ENCODE results near the gene DIAPH2. TPM values are rescaled to one million over a fixed set of nuclear protein-coding genes. Genes with fewer than 3 reads are reported as not detected.
"Not testable (repeated sequence)": the region's sequence is repeated elsewhere in the genome, so short reads cannot be mapped to it uniquely, and the experiment has no call there.

The DIAPH2 gene
- total RNA-seq, 1 experiment from 2014 or later = 10.4 TPM

DNA sequence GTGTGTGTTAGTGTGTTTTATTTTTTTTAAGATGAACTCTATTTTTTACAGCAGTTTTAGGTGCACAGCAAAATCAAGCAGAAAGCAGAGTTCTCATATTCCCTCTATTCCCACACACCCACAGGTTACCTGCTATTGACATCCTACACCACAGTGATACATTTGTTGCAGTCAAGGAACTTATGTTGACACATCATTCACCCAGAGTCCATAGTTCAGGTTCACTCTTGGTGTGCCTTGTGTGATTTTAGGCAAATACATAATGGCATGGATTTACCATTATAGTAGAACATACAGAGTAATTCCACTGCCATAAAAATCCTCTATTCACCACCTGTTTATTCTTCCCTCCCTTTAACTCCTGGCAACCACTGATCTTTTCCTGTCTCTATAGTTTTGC, 28.7 kb downstream of the DIAPH2 start:
- H3K27me3 ChIP-seq (replicated peaks; ENCODE audit: insufficient read depth, low read depth, low read length, poor library complexity) = no peaks in the 10 kb centered on the region
- no peak for DNase-seq (ENCODE audit: low spot score)
- no peak overlapping the region for H3K4me3 ChIP-seq (ENCODE audit: low read depth, low read length, poor library complexity, severe bottlenecking)
- no peaks in the 10 kb centered on the region for H3K9me3 ChIP-seq (ENCODE audit: low read depth, low read length, poor library complexity, severe bottlenecking)
- TF ChIP-seq EZH2 (IDR thresholded peaks at IDR 0.05; ENCODE audit: borderline replicate concordance, low read depth, low read length, poor library complexity, severe bottlenecking) (no peak), CTCF (conservative IDR thresholded peaks at IDR 0.05; ENCODE audit: low read depth, low read length) (no peak)
- no TSS peak for BruUV-seq (replicated peaks)
- intact Hi-C loops (cut with micrococcal nuclease; ENCODE audit: unreplicated experiment) = no loop called here
- H3K36me3 ChIP-seq (ENCODE audit: insufficient read depth, low read length, poor library complexity, severe bottlenecking) = no peaks in the 10 kb centered on the region
- H3K4me1 ChIP-seq (ENCODE audit: insufficient read depth, low read length, poor library complexity, severe bottlenecking) = peaks cover 3% of the 10 kb centered on the region
- no peak overlapping the region for H3K27ac ChIP-seq (ENCODE audit: low read depth, low read length, poor library complexity, severe bottlenecking)
- CTCF ChIA-PET = no interaction called here
- POLR2A ChIA-PET (ENCODE audit: low non-redundant PET) = no interaction called here

- CTCF ChIA-PET; intact Hi-C loops (cut with micrococcal nuclease; ENCODE audit: unreplicated experiment); BruUV-seq (replicated peaks); POLR2A ChIA-PET (ENCODE audit: low non-redundant PET); H3K27me3 ChIP-seq (replicated peaks; ENCODE audit: insufficient read depth, low read depth, low read length, poor library complexity); DNase-seq (ENCODE audit: low spot score); H3K9me3 ChIP-seq (ENCODE audit: low read depth, low read length, poor library complexity, severe bottlenecking); H3K27ac ChIP-seq (ENCODE audit: low read depth, low read length, poor library complexity, severe bottlenecking); H3K4me3 ChIP-seq (ENCODE audit: low read depth, low read length, poor library complexity, severe bottlenecking); H3K36me3 ChIP-seq (ENCODE audit: insufficient read depth, low read length, poor library complexity, severe bottlenecking); H3K4me1 ChIP-seq (ENCODE audit: insufficient read depth, low read length, poor library complexity, severe bottlenecking): not testable (repeated sequence)
Measured at GRCh38 chrX:96714393-96714792, 29.8 kb downstream of the DIAPH2 start.

DNA sequence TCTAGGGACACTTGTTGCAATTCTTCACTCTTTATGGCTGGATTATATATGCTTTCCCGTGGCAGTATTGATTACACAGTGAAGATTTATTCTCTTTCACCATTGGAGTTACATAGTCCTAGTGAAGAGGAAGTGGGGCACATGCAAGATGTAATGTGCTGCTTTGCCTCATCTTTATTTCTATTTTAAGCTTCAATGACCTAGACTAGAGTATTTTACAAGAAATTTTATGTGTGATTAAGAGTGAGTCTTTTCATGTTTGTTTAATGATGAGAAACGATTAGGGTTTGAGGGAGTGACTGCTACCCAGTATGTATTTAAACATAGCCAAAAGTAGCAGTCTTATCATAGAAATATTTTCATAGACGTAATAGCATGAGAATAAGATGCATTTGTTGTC, 30.8 kb downstream of the DIAPH2 start:
- ChIA-PET CTCF (no interaction called here), POLR2A (ENCODE audit: low non-redundant PET) (no interaction called here)
- Histone ChIP-seq H3K27ac (ENCODE audit: low read depth, low read length, poor library complexity, severe bottlenecking) (no peak overlapping the region), H3K27me3 (replicated peaks; ENCODE audit: insufficient read depth, low read depth, low read length, poor library complexity) (no peaks in the 10 kb centered on the region), H3K9me3 (ENCODE audit: low read depth, low read length, poor library complexity, severe bottlenecking) (peaks cover 5% of the 10 kb centered on the region), H3K36me3 (ENCODE audit: insufficient read depth, low read length, poor library complexity, severe bottlenecking) (no peaks in the 10 kb centered on the region), H3K4me1 (ENCODE audit: insufficient read depth, low read length, poor library complexity, severe bottlenecking) (peaks cover 3% of the 10 kb centered on the region), H3K4me3 (ENCODE audit: low read depth, low read length, poor library complexity, severe bottlenecking) (no peak overlapping the region)
- TF ChIP-seq EZH2 (IDR thresholded peaks at IDR 0.05; ENCODE audit: borderline replicate concordance, low read depth, low read length, poor library complexity, severe bottlenecking) = no peak
- no peak for TF ChIP-seq CTCF (conservative IDR thresholded peaks at IDR 0.05; ENCODE audit: low read depth, low read length)
- no peak for DNase-seq (ENCODE audit: low spot score)
- no TSS peak for BruUV-seq (replicated peaks)
- intact Hi-C loops (cut with micrococcal nuclease; ENCODE audit: unreplicated experiment) = no loop called here

DNA sequence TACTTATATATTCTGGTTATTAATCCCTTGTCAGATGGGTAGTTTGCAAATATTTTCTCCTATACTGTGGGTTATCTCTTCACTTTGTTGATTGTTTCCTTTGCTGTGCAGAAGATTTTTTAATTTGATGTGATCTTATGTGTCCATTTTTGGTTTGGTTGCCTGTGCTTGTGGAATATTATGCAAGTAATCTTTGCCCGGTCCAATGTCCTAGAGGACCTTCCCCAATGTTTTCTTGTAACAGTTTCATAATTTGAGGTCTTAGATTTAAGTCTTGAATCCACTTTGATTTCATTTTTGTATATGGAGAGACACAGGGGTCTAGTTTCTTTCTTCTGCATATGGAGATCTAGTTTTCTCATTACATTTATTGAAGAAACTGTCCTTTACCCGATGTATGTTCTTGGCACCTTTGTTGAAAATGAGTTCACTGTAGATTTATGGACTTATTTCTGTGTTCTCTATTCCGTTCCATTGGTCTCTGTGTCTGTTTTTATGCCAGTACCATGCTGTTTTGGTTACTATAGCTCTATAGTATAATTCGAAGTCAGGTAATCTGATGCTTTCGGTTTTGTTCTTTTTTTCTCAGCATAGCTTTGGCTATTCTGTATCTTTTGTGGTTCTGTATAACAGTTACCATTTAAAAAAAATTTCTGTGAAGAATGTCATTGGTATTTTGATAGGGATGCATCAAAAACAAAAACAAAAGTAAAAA, 34.7 kb downstream of the DIAPH2 start:
- intact Hi-C loops (cut with micrococcal nuclease; ENCODE audit: unreplicated experiment) = no loop called here
- no TSS peak for BruUV-seq (replicated peaks)

More for the DNA sequence above, 34.7 kb downstream of the DIAPH2 start:
- Histone ChIP-seq H3K9me3 (ENCODE audit: low read depth, low read length, poor library complexity, severe bottlenecking) (peaks cover 5% of the 10 kb centered on the region), H3K4me3 (ENCODE audit: low read depth, low read length, poor library complexity, severe bottlenecking) (no peak overlapping the region), H3K27ac (ENCODE audit: low read depth, low read length, poor library complexity, severe bottlenecking) (no peak overlapping the region), H3K27me3 (replicated peaks; ENCODE audit: insufficient read depth, low read depth, low read length, poor library complexity) (no peaks in the 10 kb centered on the region), H3K36me3 (ENCODE audit: insufficient read depth, low read length, poor library complexity, severe bottlenecking) (no peaks in the 10 kb centered on the region), H3K4me1 (ENCODE audit: insufficient read depth, low read length, poor library complexity, severe bottlenecking) (peaks cover 3% of the 10 kb centered on the region)
- CTCF ChIA-PET = no interaction called here
- TF ChIP-seq CTCF (conservative IDR thresholded peaks at IDR 0.05; ENCODE audit: low read depth, low read length) (no peak), EZH2 (IDR thresholded peaks at IDR 0.05; ENCODE audit: borderline replicate concordance, low read depth, low read length, poor library complexity, severe bottlenecking) (no peak)
- DNase-seq (ENCODE audit: low spot score) = no peak
- POLR2A ChIA-PET (ENCODE audit: low non-redundant PET) = no interaction called here
